ENCODE results near the gene SPPL2C. TPM values are rescaled to one million over a fixed set of nuclear protein-coding genes. Genes with fewer than 3 reads are reported as not detected.

The SPPL2C gene
- total RNA-seq, 1 experiment from 2014 or later, result not detected

DNA sequence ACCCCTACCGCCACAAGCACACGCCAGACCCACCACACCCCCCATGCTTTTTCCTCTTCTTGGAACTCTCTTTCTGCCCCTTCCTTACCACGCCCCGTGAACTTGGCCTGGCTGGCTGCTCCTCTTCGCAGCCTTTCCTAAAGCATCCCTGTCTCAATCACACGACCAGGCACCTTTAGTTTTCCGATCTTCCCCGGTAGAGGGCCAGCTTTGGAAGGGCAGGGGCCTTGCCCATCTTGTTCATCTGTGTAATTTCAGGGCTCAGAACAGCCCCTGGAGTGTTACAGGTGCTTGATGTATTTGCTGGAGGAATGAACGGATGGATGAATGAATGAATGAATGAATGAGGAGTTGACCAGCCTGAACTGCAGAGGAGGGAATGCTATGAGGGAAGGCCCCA, 3.7 kb downstream of the SPPL2C start:
- no peaks in the 10 kb centered on the region for H3K4me1 Mint-ChIP-seq (ENCODE audit: insufficient read depth, unreplicated experiment)
- peaks cover 20% of the 10 kb centered on the region for H3K27me3 Mint-ChIP-seq (ENCODE audit: insufficient read depth, unreplicated experiment)

DNA sequence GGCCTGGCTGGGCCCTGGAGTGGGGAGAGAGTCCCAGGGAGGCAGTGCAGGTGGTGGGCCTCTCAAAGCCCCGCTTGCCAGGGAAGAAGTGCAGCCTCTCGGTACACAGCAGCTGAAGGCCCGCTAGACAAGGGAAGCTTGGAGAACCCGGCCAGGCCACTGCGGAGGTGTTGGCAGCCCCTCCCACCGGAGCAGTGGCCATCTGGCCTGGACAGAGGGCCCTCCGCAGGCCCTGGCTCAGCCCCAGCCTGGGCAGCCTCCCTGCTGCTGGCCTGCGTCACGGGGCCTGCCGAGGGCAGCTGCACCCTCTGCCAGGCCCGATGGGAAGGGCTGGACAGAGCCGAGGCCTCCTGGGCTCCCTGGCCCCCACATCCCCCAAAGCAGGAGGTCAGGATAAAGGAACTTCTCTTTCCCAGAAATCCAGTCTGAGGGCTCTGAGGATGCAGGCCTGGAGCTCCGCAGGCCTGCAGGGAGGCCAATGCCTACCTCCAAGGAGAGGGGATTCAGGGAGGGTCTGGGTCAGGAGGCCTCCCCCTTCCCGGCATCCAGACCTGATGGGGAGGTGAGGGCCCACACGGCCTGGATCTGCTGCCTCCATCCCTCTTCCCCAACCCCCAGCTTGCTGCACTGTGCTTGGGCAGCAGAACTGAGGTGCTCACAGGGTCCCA, 4.3 kb downstream of the SPPL2C start:
- TF ChIP-seq, protein P1, sequence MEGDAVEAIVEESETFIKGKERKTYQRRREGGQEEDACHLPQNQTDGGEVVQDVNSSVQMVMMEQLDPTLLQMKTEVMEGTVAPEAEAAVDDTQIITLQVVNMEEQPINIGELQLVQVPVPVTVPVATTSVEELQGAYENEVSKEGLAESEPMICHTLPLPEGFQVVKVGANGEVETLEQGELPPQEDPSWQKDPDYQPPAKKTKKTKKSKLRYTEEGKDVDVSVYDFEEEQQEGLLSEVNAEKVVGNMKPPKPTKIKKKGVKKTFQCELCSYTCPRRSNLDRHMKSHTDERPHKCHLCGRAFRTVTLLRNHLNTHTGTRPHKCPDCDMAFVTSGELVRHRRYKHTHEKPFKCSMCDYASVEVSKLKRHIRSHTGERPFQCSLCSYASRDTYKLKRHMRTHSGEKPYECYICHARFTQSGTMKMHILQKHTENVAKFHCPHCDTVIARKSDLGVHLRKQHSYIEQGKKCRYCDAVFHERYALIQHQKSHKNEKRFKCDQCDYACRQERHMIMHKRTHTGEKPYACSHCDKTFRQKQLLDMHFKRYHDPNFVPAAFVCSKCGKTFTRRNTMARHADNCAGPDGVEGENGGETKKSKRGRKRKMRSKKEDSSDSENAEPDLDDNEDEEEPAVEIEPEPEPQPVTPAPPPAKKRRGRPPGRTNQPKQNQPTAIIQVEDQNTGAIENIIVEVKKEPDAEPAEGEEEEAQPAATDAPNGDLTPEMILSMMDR (IDR thresholded peaks at IDR 0.05; ENCODE audit: unreplicated experiment), result no peak
- no peak overlapping the region for H3K4me3 Mint-ChIP-seq (ENCODE audit: unreplicated experiment)
- no peak for DNase-seq (ENCODE audit: unreplicated experiment)
- H3K36me3 Mint-ChIP-seq (ENCODE audit: insufficient read depth, unreplicated experiment), result peaks cover under 1% of the 10 kb centered on the region
- ChIA-PET CTCF (interaction anchor here (5.2 kb wide), 1 partner anchor 209 kb away, joined by 44 read pairs; no protein-coding TSS in a partner anchor), POLR2A (no interaction called here)
- H3K27me3 Mint-ChIP-seq (ENCODE audit: insufficient read depth, unreplicated experiment), result peaks cover 23% of the 10 kb centered on the region
- H3K4me1 Mint-ChIP-seq (ENCODE audit: insufficient read depth, unreplicated experiment), result no peaks in the 10 kb centered on the region
- H3K9me3 Mint-ChIP-seq (ENCODE audit: unreplicated experiment), result no peaks in the 10 kb centered on the region
- intact Hi-C loops (cut with micrococcal nuclease), result no loop called here
- no TSS peak for BruUV-seq (replicated peaks)
- H3K27ac Mint-ChIP-seq (ENCODE audit: low read depth, unreplicated experiment), result no peak overlapping the region

More for the DNA sequence above, 3.7 kb downstream of the SPPL2C start:
- intact Hi-C loops (cut with micrococcal nuclease), result no loop called here
- Mint-ChIP-seq H3K4me3 (ENCODE audit: unreplicated experiment) (no peak overlapping the region), H3K9me3 (ENCODE audit: unreplicated experiment) (no peaks in the 10 kb centered on the region), H3K27ac (ENCODE audit: low read depth, unreplicated experiment) (no peak overlapping the region), H3K36me3 (ENCODE audit: insufficient read depth, unreplicated experiment) (no peaks in the 10 kb centered on the region)
- POLR2A ChIA-PET, result no interaction called here
- TF ChIP-seq, protein P1 (IDR thresholded peaks at IDR 0.05; ENCODE audit: unreplicated experiment), result no peak
- CTCF ChIA-PET, result no interaction called here
- DNase-seq (ENCODE audit: unreplicated experiment), result no peak
- no TSS peak for BruUV-seq (replicated peaks)

DNA sequence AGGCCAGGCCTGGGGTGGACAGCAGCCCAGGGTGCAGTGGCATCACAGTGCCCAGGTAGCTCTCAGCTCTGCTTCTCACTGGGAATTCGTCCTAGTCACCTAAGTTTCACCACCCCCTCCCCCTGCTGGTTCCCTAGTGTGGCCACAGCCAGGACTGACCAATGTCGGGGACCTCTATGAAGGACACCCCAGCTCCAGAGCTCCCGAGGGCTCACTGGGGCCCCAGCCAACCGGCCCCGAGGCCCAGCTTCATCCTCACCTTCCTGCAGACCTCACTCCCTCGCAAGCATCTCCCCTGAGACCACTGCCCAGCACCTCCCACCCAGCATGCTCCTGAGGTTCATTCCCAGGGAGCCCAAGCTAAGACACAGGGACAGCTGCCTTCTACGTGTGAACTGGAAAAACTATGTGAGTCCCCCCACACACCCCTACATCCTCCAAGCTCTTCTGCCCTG, 4.9 kb downstream of the SPPL2C start:
- POLR2A ChIA-PET, result no interaction called here
- CTCF ChIA-PET, result interaction anchor here (0.7 to 5.2 kb wide), 2 partner anchors 41 to 209 kb away, joined by 4 to 44 read pairs; no protein-coding TSS in a partner anchor
- Mint-ChIP-seq H3K4me3 (ENCODE audit: unreplicated experiment) (no peak overlapping the region), H3K9me3 (ENCODE audit: unreplicated experiment) (no peaks in the 10 kb centered on the region), H3K36me3 (ENCODE audit: insufficient read depth, unreplicated experiment) (peaks cover 6% of the 10 kb centered on the region), H3K27me3 (ENCODE audit: insufficient read depth, unreplicated experiment) (peaks cover 28% of the 10 kb centered on the region), H3K27ac (ENCODE audit: low read depth, unreplicated experiment) (no peak overlapping the region), H3K4me1 (ENCODE audit: insufficient read depth, unreplicated experiment) (no peaks in the 10 kb centered on the region)
- BruUV-seq (replicated peaks), result no TSS peak
- DNase-seq (ENCODE audit: unreplicated experiment), result no peak
- intact Hi-C loops (cut with micrococcal nuclease), result no loop called here
- TF ChIP-seq, protein P1 (IDR thresholded peaks at IDR 0.05; ENCODE audit: unreplicated experiment), result no peak

DNA sequence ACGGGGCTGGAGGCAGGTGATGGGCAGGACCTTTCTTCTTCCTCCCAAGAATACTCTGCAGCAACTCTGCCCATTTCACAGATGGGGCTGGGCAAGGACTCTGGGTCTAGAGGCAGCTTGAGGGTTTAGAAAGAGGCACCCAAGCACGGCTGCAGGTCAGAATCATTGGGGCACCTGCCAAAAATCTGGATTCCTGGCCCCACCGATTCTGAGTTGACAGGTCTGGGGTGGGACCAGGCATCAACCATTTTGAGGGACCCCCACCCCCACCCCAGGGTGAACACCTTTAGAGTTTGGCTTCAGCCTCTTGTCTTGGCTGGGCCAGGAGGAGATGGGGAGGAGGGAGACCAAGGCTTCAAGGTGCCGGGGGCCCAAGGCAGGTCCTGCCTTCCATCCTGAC, 5.3 kb downstream of the SPPL2C start:
- Mint-ChIP-seq H3K27ac (ENCODE audit: low read depth, unreplicated experiment) (no peak overlapping the region), H3K4me3 (ENCODE audit: unreplicated experiment) (no peak overlapping the region), H3K4me1 (ENCODE audit: insufficient read depth, unreplicated experiment) (no peaks in the 10 kb centered on the region), H3K27me3 (ENCODE audit: insufficient read depth, unreplicated experiment) (peaks cover 30% of the 10 kb centered on the region), H3K36me3 (ENCODE audit: insufficient read depth, unreplicated experiment) (peaks cover 6% of the 10 kb centered on the region), H3K9me3 (ENCODE audit: unreplicated experiment) (no peaks in the 10 kb centered on the region)
- no peak for DNase-seq (ENCODE audit: unreplicated experiment)
- intact Hi-C loops (cut with micrococcal nuclease), result loop anchor here (5.0 kb wide), 2 partner anchors 423 to 713 kb away; partner anchors contain the start of gene ACBD4
- BruUV-seq (replicated peaks), result no TSS peak
- ChIA-PET POLR2A (no interaction called here), CTCF (interaction anchor here (0.7 to 5.2 kb wide), 2 partner anchors 42 to 210 kb away, joined by 4 to 44 read pairs; no protein-coding TSS in a partner anchor)
- TF ChIP-seq, protein P1 (IDR thresholded peaks at IDR 0.05; ENCODE audit: unreplicated experiment), result no peak
